Small intestine (tissue), 7 donors: ENCODE results near the gene LHFPL3. TPM values are rescaled to one million over a fixed set of nuclear protein-coding genes. Genes with fewer than 3 reads are reported as not detected.

Experiments
- DNase-seq, 2 donors: peaks; one replicate each; pipeline versions ENCODE4 v3.0.0 to v3.0.0-alpha.2; 2013
- FAIRE-seq: peaks from 2 replicates; lab custom pipeline; 2012; peaks lifted over from hg19 to GRCh38; lab: Jason Lieb, UNC
- H3K27ac ChIP-seq, 3 donors: one replicate each; pipeline ENCODE4 v1.5.1; 2013; ENCODE audit warnings: low read length in 2 of 3, mild to moderate bottlenecking in 2 of 3, control low read depth in 1 of 3, inconsistent platforms in 1 of 3, low read depth in 1 of 3, moderate library complexity in 1 of 3
- H3K27me3 ChIP-seq, 3 donors: one replicate each; pipeline ENCODE4 v1.6.1; 2013; ENCODE audit warnings: low read length in 3 of 3, inconsistent platforms in 1 of 3; ENCODE audit not compliant: control insufficient read depth in 3 of 3, insufficient read depth in 3 of 3
- H3K36me3 ChIP-seq, 3 donors: one replicate each; pipeline ENCODE4 v1.6.1; 2013; ENCODE audit warnings: low read length in 3 of 3, inconsistent platforms in 1 of 3, low read depth in 1 of 3, mild to moderate bottlenecking in 1 of 3, moderate library complexity in 1 of 3; ENCODE audit not compliant: control insufficient read depth in 3 of 3, insufficient read depth in 2 of 3
- H3K4me1 ChIP-seq, 3 donors: one replicate each; pipeline ENCODE4 v1.6.1; 2013; ENCODE audit warnings: low read length in 2 of 3, inconsistent platforms in 1 of 3, low read depth in 1 of 3, mild to moderate bottlenecking in 1 of 3, moderate library complexity in 1 of 3; ENCODE audit not compliant: control insufficient read depth in 3 of 3, insufficient read depth in 2 of 3
- H3K4me3 ChIP-seq, 3 donors: one replicate each; pipeline ENCODE4 v1.5.1; 2013; ENCODE audit warnings: low read length in 3 of 3, control low read depth in 1 of 3, inconsistent platforms in 1 of 3, low read depth in 1 of 3, mild to moderate bottlenecking in 1 of 3, moderate library complexity in 1 of 3
- H3K9me3 ChIP-seq, 2 donors: one replicate each; pipeline ENCODE4 v1.6.1; 2013; ENCODE audit warnings: low read depth in 1 of 2, low read length in 1 of 2; ENCODE audit not compliant: control insufficient read depth in 2 of 2, insufficient read depth in 1 of 2
- WGBS, 3 donors: extraction: QIAGEN DNeasy Blood & Tissue Kit; methylation state at CpG; one replicate each; pipeline ENCODE4 v1.1.7; 2013; 5-methylcytosine and 5-hydroxymethylcytosine counted together
- polyA plus RNA-seq, 4 donors: library from polyadenylated mRNA; stranded (reverse) in 3 of 4; unstranded in 1 of 4; fragments of 200-250 nt in 3 of 4; fragments of 120-200 nt in 1 of 4; gene quantifications; one replicate each; pipeline versions ENCODE4 v1.2.1 to v1.2.3, GENCODE V29; 2013
- donor health status: healthy with polysubstance abuse.
- donor health status: control.
- donor health status: control.
- donor health status: Bipolar disorder and iron deficiency.
- donor health status: healthy.

The LHFPL3 gene
- polyA plus RNA-seq, 4 donors: 0.12 to 10.4 TPM; not detected in 2

- FAIRE-seq (no peak), DNase-seq (peak in 1 of 2 donors; percentile 52)
- no peaks in the 10 kb centered on the region for H3K9me3 ChIP-seq
- peaks cover 0 to 3% (median 0%) of the 10 kb centered on the region in 3 donors for H3K27me3 ChIP-seq
- H3K4me1 ChIP-seq: no peaks in the 10 kb centered on the region
- WGBS, 3 donors: 73 to 93% (median 84%) methylated on average over 4 of the region's 4 CpGs
- no peak overlapping the region for H3K27ac ChIP-seq
- H3K4me3 ChIP-seq: no peak overlapping the region
- no peaks in the 10 kb centered on the region for H3K36me3 ChIP-seq
Observed at GRCh38 chr7:104382616-104383015, 54.2 kb downstream of the LHFPL3 start.

DNA sequence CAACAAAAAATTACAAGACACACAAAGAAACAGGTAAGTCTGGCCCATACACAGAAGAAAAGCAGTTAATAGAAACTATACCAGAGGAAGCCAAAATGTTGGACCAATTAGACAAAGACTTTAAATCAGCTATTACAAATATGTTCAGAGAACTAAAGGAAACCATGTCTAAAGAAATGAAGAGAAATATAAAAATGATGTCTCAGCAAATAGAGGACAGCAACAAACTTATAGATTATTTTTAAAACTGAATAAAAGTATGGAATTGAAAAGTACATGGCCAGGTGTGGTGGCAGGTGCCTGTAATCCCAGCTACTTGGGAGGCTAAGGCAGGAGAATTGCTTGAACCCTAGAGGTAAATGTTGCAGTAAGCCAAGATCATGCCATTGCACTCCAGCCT lies 58.5 kb downstream of the LHFPL3 start:
- H3K36me3 ChIP-seq: no peaks in the 10 kb centered on the region
- H3K27ac ChIP-seq: no peak overlapping the region
- FAIRE-seq (no peak), DNase-seq (no peak)
- no peak overlapping the region for H3K4me3 ChIP-seq
- no peaks in the 10 kb centered on the region for H3K9me3 ChIP-seq
- no peaks in the 10 kb centered on the region for H3K27me3 ChIP-seq
- no peaks in the 10 kb centered on the region for H3K4me1 ChIP-seq

DNA sequence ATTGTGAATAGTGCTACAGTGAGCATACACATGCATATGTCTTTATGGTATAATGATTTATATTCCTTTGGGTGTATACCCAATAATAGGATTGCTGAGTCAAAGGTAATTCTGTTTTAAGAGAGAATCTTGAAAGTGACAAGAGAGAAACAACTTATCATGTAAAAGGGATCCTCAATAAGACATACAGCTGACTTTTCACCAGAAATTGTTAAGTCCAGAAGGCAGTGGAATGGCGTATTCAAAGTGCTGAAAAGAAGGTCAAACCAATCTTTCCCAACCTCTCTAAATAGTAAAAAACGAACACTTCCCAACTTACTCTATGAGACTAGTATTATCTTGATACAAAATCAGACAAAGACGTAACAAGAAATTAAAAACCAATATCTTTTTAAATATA lies 59.8 kb downstream of the LHFPL3 start:
- DNase-seq (no peak), FAIRE-seq (no peak)
- H3K27me3 ChIP-seq: no peaks in the 10 kb centered on the region
- no peak overlapping the region for H3K27ac ChIP-seq
- no peaks in the 10 kb centered on the region for H3K9me3 ChIP-seq
- 73 to 78% (median 75%) methylated on average over 3 of the region's 3 CpGs for WGBS, 3 donors
- H3K4me1 ChIP-seq: no peaks in the 10 kb centered on the region
- H3K4me3 ChIP-seq: no peak overlapping the region
- no peaks in the 10 kb centered on the region for H3K36me3 ChIP-seq

- FAIRE-seq: no peak
Observed at GRCh38 chr7:104395162-104395561, 66.8 kb downstream of the LHFPL3 start.

DNA sequence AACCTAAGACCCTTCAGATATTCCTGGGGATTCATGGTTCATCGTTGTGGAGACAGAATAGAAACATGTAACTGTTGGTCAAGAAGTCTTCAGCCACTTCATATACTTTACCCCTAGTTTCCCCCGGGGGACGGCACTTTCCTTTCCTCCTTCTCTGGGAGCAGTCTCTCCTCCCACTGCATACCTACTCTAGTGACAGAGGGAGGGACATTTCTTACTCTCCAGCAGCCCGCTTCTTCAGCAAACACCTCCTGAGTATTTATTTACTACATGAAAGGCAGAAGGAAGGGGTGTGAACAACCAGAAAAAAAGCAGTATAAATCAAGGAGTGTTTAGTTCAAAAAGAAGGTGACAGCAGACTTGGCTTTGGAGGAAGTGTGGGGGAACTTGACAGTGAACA lies 69.0 kb downstream of the LHFPL3 start:
- no peaks in the 10 kb centered on the region for H3K9me3 ChIP-seq

More at GRCh38 chr7:104395162-104395561, 66.8 kb downstream of the LHFPL3 start:
- Histone ChIP-seq H3K36me3 (no peaks in the 10 kb centered on the region), H3K4me1 (no peaks in the 10 kb centered on the region), H3K9me3 (no peaks in the 10 kb centered on the region), H3K4me3 (no peak overlapping the region), H3K27ac (no peak overlapping the region), H3K27me3 (no peaks in the 10 kb centered on the region)
- no peak for DNase-seq

DNA sequence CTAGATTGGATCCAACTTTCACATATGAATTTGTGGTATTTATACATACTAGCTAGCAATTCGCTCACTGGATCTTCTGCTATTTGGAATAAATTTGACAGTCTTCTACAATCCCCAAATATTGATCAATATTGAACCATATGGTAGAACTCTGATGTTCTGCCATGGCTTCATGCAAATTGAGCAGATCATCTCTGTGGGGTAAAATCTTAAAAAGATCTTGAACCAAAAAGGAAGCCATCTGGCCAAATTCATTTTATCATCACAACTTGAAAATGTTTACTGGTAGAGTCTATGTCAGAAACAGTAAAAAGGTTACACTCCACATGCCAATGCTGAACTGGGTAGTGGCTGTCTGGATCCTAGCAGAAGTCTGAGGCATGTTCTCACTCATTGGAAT lies 80.0 kb downstream of the LHFPL3 start:
- Histone ChIP-seq H3K36me3 (no peaks in the 10 kb centered on the region), H3K9me3 (no peaks in the 10 kb centered on the region), H3K4me1 (no peaks in the 10 kb centered on the region), H3K27me3 (no peaks in the 10 kb centered on the region), H3K27ac (no peak overlapping the region), H3K4me3 (no peak overlapping the region)
- DNase-seq (no peak), FAIRE-seq (no peak)
- 89 to 96% (median 94%) methylated on average over 1 of the region's 1 CpG for WGBS, 3 donors

More for the DNA sequence above, 69.0 kb downstream of the LHFPL3 start:
- FAIRE-seq: no peak
- Histone ChIP-seq H3K4me1 (no peaks in the 10 kb centered on the region), H3K27ac (no peak overlapping the region), H3K27me3 (no peaks in the 10 kb centered on the region), H3K36me3 (no peaks in the 10 kb centered on the region), H3K4me3 (no peak overlapping the region)
- DNase-seq: peak in 1 of 2 donors; percentile 13
- 13 to 25% (median 24%) methylated on average over 4 of the region's 4 CpGs for WGBS, 3 donors

GRCh38 chr7:104410742-104411141 lies 82.3 kb downstream of the LHFPL3 start:
- no peak for FAIRE-seq
- DNase-seq: no peak
- H3K4me3 ChIP-seq: no peak overlapping the region
- no peaks in the 10 kb centered on the region for H3K36me3 ChIP-seq
- H3K27me3 ChIP-seq: no peaks in the 10 kb centered on the region
- no peaks in the 10 kb centered on the region for H3K9me3 ChIP-seq
- H3K4me1 ChIP-seq: no peaks in the 10 kb centered on the region
- H3K27ac ChIP-seq: no peak overlapping the region
- WGBS, 3 donors: 79 to 84% (median 81%) methylated on average over 5 of the region's 5 CpGs

- 30 to 45% (median 34%) methylated on average over 3 of the region's 3 CpGs for WGBS, 3 donors
- no peaks in the 10 kb centered on the region for H3K9me3 ChIP-seq
- no peak for FAIRE-seq
- H3K4me1 ChIP-seq: no peaks in the 10 kb centered on the region
- DNase-seq: peak in 1 of 2 donors; percentile 10
- H3K27ac ChIP-seq: no peak overlapping the region
- H3K27me3 ChIP-seq: no peaks in the 10 kb centered on the region
- H3K4me3 ChIP-seq: no peak overlapping the region
- no peaks in the 10 kb centered on the region for H3K36me3 ChIP-seq
Observed at GRCh38 chr7:104412911-104413310, 84.5 kb downstream of the LHFPL3 start.

- H3K9me3 ChIP-seq: no peaks in the 10 kb centered on the region
- no peak overlapping the region for H3K4me3 ChIP-seq
- H3K27ac ChIP-seq: no peak overlapping the region
- 72 to 74% (median 74%) methylated on average over 4 of the region's 4 CpGs for WGBS, 3 donors
- no peaks in the 10 kb centered on the region for H3K36me3 ChIP-seq
- no peaks in the 10 kb centered on the region for H3K4me1 ChIP-seq
- H3K27me3 ChIP-seq: no peaks in the 10 kb centered on the region
- DNase-seq (no peak), FAIRE-seq (no peak)
Observed at GRCh38 chr7:104414216-104414615, 85.8 kb downstream of the LHFPL3 start.
